ENCODE data around the gene TBC1D10A.

TBC1D10A gene

GRCh38 chr22:30318799-30319419, 7.8 kb downstream of the TBC1D10A start:
- DNase-seq (ENCODE audit: low read depth): no peak

- no peak for DNase-seq (ENCODE audit: low read depth)
These were observed 9.0 kb downstream of the TBC1D10A start for GRCh38 chr22:30317778-30318177.

GRCh38 chr22:30315962-30316576, 10.7 kb downstream of the TBC1D10A start:
- peak; percentile 33 for DNase-seq (ENCODE audit: low read depth)

GRCh38 chr22:30314915-30315314, 11.8 kb downstream of the TBC1D10A start:
- no peak for DNase-seq (ENCODE audit: low read depth)

- DNase-seq (ENCODE audit: low read depth): no peak
These were observed 13.0 kb downstream of the TBC1D10A start for GRCh38 chr22:30313527-30314363.

GRCh38 chr22:30312053-30312452, 14.7 kb downstream of the TBC1D10A start:
- DNase-seq (ENCODE audit: low read depth): peak; percentile 83

- DNase-seq (ENCODE audit: low read depth): peak; percentile 90
These were observed 15.6 kb downstream of the TBC1D10A start for GRCh38 chr22:30310881-30311771.

- DNase-seq (ENCODE audit: low read depth): peak; percentile 96
These were observed 16.6 kb downstream of the TBC1D10A start for GRCh38 chr22:30309951-30310741.

- DNase-seq (ENCODE audit: low read depth): peak; percentile 41
These were observed 18.1 kb downstream of the TBC1D10A start for GRCh38 chr22:30308518-30309230.

- no peak for DNase-seq (ENCODE audit: low read depth)
These were observed 18.6 kb downstream of the TBC1D10A start for GRCh38 chr22:30308093-30308492.

- no peak for DNase-seq (ENCODE audit: low read depth)
These were observed 19.6 kb downstream of the TBC1D10A start for GRCh38 chr22:30307041-30307574.

- no peak for DNase-seq (ENCODE audit: low read depth)
These were observed 20.1 kb downstream of the TBC1D10A start for GRCh38 chr22:30306627-30307011.

- no peak for DNase-seq (ENCODE audit: low read depth)
These were observed 20.7 kb downstream of the TBC1D10A start for GRCh38 chr22:30305906-30306626.

GRCh38 chr22:30305519-30305905, 21.2 kb downstream of the TBC1D10A start:
- no peak for DNase-seq (ENCODE audit: low read depth)

GRCh38 chr22:30304495-30305244, 22.1 kb downstream of the TBC1D10A start:
- peak; percentile 46 for DNase-seq (ENCODE audit: low read depth)

- DNase-seq (ENCODE audit: low read depth): no peak
These were observed 24.0 kb downstream of the TBC1D10A start for GRCh38 chr22:30302810-30303138.

GRCh38 chr22:30301995-30302809, 24.5 kb downstream of the TBC1D10A start:
- peak; percentile 52 for DNase-seq (ENCODE audit: low read depth)

- no peak for DNase-seq (ENCODE audit: low read depth)
These were observed 27.4 kb downstream of the TBC1D10A start for GRCh38 chr22:30299322-30299721.

All from fibroblast of gingiva (primary cell).